ENCODE measurements around the gene NINL.

Gene NINL

DNA sequence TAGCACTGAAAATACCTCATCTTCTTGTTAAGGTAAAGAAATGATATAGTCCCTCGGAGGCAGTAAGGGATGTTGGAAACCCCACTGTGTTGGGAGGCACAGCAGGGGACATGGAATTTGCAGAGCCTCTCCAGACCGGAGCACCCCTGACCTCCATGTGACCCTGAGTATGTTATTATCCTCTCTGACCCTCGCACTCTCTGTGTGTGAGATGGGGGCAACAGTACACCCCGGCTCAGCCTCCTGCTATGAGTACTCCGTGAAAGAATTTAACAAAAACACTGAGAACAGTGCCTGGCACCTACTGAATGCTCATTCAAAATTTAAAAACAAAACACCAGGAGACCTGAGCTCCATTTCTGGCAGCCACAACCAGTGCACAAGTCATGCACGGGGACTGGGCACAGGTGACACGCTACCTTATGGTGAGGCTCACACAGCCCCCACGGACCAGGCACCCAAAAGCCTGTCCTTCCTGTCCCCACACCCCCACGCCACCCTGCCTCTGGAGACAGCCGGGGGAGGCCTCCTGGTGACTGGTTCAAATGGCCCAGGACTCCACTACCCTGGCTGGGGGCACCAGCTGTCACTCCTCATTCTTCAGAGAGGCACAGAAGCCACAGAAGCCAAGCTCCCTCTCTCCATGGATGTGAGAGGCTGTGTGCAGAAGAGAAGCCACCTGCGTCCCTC, 6.1 kb downstream of the NINL start:
- CTCF ChIA-PET, result no interaction called here
- DNase-seq (ENCODE audit: low spot score), result no peak
- POLR2A ChIA-PET (ENCODE audit: low non-redundant PET), result no interaction called here

DNA sequence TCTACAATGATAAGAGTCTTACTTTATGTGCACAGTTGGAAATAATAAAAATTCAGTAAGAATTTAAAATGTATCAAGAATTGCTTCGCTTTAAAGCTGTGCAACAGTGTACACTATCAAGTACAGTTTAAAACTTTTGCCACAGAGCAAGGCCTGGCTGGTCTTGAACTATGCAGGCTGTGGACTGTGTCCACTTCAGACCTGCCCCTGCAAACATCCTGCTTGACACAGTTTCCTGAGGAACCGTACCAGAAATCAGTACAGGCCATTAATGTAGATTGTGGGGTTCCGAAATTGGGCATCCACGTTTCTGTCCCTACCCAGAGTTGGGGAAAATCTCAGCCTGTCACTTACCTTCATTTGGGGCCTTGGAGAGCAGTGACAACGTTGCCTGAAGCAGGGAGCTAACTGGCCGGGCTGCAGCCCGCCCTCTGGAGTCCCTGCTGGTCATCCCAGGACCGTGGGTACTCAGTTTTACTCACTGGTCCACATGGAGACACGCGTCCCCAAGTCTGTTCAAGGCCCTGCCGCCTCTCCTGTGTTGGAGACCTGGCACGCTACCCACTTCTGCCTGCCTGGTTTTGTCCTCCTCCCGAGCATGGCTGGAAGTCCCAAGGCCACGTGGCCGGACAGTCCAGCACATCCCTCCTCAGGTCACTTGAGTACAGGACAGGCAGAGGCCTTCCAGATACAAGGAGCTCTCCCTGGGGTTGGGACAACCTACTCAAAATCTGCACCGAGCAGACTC, 8.4 kb downstream of the NINL start:
- DNase-seq (ENCODE audit: low spot score), result no peak
- TF ChIP-seq, protein P1, sequence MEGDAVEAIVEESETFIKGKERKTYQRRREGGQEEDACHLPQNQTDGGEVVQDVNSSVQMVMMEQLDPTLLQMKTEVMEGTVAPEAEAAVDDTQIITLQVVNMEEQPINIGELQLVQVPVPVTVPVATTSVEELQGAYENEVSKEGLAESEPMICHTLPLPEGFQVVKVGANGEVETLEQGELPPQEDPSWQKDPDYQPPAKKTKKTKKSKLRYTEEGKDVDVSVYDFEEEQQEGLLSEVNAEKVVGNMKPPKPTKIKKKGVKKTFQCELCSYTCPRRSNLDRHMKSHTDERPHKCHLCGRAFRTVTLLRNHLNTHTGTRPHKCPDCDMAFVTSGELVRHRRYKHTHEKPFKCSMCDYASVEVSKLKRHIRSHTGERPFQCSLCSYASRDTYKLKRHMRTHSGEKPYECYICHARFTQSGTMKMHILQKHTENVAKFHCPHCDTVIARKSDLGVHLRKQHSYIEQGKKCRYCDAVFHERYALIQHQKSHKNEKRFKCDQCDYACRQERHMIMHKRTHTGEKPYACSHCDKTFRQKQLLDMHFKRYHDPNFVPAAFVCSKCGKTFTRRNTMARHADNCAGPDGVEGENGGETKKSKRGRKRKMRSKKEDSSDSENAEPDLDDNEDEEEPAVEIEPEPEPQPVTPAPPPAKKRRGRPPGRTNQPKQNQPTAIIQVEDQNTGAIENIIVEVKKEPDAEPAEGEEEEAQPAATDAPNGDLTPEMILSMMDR (conservative IDR thresholded peaks at IDR 0.05; ENCODE audit: low read depth), result no peak
- H3K27ac ChIP-seq, result no peak overlapping the region
- ChIA-PET CTCF (interaction anchor here (0.6 kb wide), 1 partner anchor 258 kb away, joined by 4 read pairs; no protein-coding TSS in a partner anchor), POLR2A (ENCODE audit: low non-redundant PET) (no interaction called here)

More for the DNA sequence above, 6.1 kb downstream of the NINL start:
- no peak overlapping the region for H3K27ac ChIP-seq
- TF ChIP-seq, protein P1 (conservative IDR thresholded peaks at IDR 0.05; ENCODE audit: low read depth), result no peak

DNA sequence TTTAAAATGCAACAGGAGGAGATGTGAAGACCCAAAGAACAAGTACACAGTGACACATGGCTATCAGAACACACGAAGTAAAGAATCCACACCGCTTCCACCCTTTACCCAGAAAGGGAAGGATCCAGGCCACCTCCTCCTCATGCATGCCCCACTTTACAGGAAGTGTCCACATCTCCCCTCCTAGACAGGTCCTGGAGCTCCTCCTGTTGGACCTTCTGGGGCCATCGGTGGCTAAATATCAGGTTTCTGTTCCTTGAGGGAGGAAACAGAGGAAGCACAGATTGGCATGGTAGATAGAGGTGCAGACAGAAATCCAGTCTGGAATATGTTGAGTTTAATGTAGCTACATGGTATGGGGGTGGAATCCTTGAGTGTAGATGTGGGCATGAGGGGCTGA, 10.9 kb downstream of the NINL start:
- DNase-seq (ENCODE audit: low spot score), result no peak
- TF ChIP-seq, protein P1 (conservative IDR thresholded peaks at IDR 0.05; ENCODE audit: low read depth), result no peak
- ChIA-PET CTCF (no interaction called here), POLR2A (ENCODE audit: low non-redundant PET) (no interaction called here)
- H3K27ac ChIP-seq, result no peak overlapping the region

DNA sequence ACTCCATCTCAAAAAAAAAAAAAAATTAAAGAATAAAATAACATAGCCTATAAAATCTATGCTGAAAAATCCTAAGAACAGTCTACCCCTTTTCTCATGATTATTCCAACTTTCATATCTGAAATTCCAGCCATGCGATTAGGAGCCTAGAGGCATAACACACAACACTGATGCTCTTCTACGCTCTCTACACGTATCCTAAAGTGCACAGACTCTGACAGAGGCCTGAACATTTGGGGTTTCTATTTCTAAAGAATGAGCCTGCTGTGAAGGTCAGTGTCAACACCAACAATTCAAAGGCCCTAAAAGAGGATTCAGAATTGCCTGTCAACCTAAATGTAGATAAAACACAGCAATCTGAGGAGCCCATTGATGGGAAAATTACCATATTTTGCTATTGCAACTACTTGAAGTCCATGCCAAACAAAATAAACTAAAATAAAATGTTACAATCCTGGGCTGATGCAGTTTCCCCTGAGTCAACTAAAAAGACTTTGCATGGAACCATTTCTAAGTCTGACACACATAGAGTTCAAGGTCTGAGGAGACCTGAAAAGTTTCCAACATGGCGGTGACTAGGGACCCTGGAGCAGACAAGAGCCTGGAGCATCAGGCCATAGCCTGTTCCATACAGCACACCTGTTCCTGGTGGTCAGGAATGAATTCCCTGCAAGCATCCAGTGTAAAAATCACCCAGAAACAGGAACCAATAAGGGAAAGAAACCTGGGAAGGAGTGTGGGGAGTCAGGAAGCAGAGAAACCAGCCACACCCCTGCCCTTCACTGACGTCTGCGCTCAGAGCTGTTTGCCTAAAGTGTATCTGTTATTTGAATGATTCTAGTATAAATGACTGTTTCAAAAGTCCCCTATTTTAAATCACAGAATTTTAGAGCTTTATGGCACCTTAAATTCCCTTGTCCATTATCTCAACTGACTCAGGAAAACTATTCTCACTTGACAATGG, 11.8 kb downstream of the NINL start:
- POLR2A ChIA-PET (ENCODE audit: low non-redundant PET), result no interaction called here
- no peak overlapping the region for H3K27ac ChIP-seq
- TF ChIP-seq, protein P1 (conservative IDR thresholded peaks at IDR 0.05; ENCODE audit: low read depth), result no peak
- CTCF ChIA-PET, result no interaction called here
- DNase-seq (ENCODE audit: low spot score), result no peak

DNA sequence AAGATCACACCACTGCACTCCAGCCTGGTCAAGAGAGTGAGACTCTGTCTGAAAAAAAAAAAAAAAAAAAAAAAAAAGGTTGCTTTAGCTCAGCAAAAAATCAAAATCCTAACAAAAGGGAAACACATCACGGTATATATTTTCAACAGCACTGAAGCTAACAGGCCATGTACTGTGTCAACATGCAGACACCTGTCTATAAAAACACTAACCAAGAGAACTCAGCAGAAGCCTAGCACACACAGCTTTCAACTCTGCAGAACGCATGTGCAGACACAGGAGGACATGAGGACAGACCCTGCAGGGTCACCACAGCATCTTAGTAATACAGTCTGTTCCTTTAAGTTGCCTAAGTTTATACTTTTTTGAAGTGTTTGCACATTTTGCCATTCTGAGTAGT, 13.5 kb downstream of the NINL start:
- H3K27ac ChIP-seq, result no peak overlapping the region
- ChIA-PET CTCF (no interaction called here), POLR2A (ENCODE audit: low non-redundant PET) (no interaction called here)
- TF ChIP-seq, protein P1 (conservative IDR thresholded peaks at IDR 0.05; ENCODE audit: low read depth), result no peak
- no peak for DNase-seq (ENCODE audit: low spot score)

DNA sequence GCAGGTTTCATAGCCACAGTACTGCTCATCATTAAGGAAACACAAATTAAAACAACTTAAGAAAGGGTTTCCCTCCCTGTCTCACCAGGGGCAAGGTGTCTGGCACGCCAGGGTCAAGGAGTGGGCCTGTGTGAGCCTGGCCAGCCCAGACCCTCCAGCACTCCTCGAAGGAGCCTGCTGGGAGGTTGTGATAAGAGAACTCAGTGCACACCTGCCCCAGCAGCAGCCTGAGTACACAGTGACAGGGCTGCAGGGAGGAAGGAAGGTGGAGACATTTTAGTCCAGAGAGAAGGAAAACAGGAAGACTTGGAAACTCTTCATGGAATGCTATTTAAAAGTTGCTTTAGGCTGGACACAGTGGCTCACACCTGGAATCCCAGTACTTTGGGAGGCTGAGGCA, 14.1 kb downstream of the NINL start:
- TF ChIP-seq, protein P1 (conservative IDR thresholded peaks at IDR 0.05; ENCODE audit: low read depth), result no peak
- DNase-seq (ENCODE audit: low spot score), result no peak
- no peak overlapping the region for H3K27ac ChIP-seq
- ChIA-PET POLR2A (ENCODE audit: low non-redundant PET) (no interaction called here), CTCF (no interaction called here)

Measured in RWPE1 (cell line).